ENCODE data around the gene FTCD. TPM values are rescaled to one million over a fixed set of nuclear protein-coding genes. Genes with fewer than 3 reads are reported as not detected.

FTCD gene
- total RNA-seq, 1 donor from 2014 or later = not detected

DNA sequence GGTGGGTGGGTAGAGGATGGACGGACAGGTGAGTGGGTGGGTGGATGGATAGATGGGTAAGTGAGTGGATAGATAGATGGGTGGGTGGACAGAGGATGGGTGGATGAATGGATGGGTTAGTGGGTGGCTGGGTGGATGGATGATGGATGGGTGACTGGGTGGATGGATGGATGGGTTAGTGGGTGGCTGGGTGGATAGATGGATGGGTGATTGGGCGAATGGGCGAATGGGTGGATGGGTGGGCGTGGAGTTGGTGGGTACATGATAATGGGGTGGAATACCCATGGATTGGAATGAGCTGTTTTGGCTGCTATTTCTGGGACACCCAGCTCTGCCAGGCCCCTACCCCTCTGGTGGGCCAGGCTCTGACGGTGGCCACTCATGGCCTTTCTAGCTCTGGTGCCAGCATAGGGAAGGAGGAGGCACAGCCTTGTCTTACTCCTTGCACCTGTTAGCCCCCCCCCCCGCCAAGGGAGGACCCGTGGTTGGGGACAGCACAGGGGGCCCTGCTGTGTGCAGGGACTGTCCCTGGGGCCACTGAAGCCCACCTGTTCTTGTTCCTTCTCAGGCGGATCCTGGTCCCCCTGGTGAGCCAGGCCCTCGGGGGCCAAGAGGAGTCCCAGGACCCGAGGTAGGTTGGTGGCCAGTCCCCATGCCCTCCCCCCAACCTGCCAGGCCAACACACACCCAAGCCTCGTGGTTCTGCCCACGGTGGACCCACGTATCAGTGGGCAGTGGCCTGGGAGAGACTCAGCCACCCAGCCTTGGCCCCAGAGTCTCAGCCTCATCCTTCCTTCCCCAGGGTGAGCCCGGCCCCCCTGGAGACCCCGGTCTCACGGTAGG, 31.1 kb downstream of the FTCD start:
- no peak for DNase-seq (ENCODE audit: low read depth, low spot score)

DNA sequence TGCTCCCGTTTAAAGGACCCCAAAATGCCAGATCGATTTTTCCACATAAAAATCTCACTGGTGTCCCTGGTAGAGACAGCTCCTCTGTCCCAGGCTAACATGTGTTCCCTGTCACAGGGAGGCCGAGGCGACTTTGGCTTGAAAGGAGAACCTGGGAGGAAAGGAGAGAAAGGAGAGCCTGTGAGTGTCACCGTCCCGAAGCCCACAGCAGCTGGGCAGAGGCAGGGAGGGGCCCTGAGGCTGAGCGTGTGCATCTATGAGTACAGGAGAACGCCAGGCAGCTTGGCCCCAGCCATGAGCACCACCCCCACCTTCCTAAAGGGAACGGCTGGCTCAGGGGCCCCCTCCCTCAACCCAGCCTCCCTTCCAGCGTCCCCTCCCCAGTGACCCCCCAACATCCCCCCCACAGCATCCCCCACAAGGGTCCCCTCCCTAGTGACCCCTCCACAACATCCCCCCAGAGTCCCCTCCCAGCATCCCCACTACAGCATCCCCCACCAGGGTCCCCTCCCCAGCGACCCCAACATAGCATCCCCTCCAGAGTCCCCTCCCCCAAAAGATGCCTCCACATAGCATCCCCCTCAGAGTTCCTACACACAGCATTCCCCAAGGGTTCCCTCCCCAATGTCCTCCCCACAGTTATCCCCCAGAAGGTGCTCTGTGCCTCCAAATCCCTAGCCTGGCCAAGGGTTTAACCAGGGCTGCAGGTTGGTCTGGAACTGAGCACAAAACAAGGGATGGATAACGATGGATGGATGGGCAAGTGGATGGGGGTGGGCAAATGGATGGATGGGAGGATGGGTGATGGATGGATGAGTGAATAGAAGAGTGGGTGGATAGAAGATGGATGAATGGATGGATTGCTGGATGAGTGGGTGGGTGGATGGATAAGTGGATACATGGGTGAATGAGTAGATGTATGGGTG, 32.4 kb downstream of the FTCD start:
- DNase-seq (ENCODE audit: low read depth, low spot score) = no peak

DNA sequence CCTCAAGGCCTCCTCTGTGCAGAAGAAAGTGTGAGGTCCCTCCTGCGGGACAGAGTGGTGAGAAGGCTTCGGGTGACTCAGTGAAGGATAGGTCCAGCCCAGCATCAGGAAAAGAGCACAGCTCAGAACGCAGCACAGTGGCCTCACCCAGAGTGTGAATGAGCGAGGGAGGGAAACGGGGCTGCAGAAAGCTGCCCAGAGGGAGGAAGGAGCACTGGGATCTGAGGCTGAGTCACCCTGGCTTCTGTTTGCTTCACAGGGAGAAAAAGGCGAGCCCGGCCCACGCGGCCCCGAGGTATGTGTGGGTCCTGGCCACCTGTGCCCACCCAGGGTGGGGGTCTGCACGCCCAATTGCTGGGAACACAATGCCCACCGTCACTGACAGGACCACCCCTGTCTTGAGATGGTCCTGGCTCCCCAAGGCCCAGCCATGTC, 33.1 kb downstream of the FTCD start:
- no peak for DNase-seq (ENCODE audit: low read depth, low spot score)

DNA sequence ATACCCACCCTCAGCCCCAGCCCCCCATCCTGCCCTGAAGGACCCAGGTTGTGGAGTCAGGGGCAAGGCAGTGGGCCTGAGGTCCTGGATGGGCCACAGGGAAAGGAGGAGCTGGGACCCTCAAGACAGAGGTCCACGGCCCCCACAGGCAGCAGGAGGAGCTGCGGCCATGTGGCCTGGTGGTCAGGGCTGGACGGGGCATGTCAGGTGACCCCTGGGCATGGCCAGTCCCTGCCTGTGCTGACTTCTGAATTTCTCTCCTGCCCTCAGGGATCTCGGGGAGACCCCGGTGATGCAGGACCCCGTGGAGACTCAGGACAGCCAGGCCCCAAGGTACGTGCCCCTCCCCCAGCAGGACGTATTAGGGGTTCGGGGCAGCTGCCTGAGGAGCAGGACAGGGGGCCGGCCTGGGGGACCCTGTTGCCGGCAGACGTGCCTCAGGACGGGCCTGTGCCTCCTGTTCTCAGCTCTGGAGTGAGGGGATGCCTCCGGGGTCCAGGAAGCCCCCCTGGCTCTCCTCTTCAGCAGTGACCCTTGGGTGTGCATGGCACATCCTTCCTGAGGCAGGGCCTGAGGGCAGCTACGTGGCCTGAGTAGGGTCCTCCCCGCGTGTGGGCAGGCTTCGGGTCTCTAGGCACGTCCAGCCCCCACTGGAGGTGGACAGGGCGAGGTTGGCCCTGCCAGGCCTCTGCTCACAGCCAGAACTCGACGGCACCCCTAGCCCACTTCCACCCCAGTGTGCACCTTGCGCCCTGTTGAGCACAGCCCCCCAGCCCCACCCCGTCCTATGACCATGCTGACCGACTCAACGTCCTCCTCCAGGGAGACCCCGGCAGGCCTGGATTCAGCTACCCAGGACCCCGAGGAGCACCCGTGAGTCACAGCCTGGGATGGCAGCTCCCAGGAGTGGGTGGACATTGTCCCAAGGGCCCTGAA, 33.8 kb downstream of the FTCD start:
- no peak for DNase-seq (ENCODE audit: low read depth, low spot score)

DNA sequence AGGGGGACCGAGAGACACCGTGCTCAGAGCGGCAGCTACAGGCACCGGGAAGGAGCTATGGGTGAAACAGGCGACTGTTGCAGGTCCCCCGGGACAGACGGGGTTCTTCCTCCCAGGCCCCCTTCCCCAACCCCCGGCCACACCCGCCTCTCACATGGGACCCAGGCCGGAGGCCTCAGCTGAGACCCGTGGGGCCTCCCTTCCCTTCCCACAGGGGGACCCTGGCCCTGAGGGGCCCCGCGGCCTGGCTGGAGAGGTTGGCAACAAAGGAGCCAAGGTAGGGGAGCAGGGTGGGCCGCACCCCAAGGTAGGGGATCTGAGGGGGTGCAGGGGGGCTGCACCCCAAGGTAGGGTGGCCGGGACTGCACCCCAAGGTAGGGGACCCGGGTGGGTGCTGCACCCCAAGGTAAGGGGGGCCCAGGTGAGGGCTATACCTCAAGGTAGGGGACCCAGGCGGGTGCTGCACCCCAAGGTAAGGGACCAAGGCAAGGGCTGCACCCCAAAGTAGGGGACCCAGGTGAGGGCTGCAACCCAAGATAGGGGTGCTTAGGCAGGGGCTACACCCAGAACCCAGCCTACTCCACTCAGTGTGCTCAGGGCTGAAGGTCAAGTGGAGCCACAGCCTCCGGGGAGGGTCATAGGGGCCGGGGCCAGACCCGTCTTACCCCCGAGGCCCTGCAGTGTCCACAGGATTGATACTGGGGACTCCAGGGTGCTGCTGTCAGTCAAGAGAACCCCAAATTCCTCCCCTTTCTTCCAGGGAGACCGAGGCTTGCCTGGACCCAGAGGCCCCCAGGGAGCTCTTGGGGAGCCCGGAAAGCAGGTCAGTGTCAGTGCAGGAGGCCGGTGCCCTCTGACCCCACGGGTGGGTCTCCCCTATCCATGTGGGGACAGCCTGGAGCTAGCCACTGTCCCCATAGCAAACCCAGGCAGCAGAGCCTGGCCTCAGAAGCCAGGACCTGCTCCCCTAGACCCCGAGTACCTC, 34.8 kb downstream of the FTCD start:
- no peak for DNase-seq (ENCODE audit: low read depth, low spot score)

DNA sequence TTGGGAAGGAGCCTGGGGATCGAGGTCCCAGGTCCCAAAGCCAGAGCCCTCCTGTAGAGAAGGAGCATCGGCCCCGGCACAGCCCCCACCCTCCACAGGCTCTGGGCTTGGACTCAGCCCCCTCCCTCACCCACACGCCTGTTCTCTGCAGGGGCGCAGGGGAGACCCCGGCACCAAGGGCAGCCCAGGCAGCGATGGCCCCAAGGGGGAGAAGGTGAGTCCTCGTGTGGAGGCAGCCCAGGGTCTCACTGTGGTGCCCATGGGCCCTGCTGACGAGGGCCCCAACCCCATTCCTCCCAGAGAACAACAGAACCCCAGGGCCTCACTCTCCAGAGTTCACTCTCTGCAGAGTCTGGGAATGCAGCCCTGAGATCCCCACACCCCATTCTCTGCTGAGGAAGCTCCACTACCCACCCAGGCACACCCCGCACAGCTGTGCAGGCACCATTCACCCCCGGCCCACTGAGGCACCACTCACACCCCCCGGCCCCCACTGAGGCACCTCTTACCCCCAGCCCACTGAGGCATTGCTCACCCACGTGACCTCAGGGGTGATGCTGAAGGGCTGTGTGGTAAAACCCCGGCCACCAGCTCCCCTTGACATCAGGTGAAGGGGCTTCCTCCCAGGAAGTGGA, 35.6 kb downstream of the FTCD start:
- DNase-seq (ENCODE audit: low read depth, low spot score) = no peak

- DNase-seq (ENCODE audit: low read depth, low spot score) = no peak
These were observed 36.2 kb downstream of the FTCD start for GRCh38 chr21:46119144-46119636.

DNA sequence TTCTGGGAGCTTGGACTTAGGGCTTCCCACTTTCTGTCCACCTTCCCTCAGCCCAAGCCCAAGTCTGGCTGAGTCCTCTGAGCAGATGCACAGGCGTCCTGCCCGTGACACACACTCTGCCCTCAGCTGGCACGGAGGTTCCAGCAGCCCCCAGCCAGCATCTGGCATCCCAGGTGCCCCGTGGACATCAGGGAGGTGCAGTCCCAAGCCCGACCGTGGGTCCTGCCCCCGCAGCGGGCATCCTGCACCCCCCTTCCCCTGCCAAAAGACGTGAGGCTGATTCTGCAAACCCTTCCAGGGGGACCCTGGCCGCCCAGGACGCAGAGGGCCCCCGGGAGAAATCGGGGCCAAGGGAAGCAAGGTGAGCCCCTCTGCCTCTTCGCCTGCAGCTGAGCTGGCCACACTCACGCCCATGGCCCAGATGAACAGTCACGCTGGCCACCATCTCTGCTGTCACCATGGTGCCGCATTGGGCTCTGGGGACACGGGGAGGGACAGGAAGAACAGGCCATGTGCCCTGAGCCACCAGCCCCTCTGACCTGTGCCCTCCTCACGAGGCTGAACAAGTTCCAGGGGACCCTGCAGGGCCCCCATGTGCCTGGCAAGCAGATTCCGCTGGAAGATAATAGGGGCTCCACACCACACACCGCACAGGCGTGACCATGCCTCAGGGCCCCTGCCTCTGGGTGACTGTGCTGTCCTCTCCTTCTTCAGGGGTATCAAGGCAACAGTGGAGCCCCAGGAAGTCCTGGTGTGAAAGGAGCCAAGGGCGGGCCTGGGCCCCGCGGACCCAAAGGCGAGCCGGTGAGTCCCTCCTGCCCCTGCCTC, 36.8 kb downstream of the FTCD start:
- DNase-seq (ENCODE audit: low read depth, low spot score) = no peak

DNA sequence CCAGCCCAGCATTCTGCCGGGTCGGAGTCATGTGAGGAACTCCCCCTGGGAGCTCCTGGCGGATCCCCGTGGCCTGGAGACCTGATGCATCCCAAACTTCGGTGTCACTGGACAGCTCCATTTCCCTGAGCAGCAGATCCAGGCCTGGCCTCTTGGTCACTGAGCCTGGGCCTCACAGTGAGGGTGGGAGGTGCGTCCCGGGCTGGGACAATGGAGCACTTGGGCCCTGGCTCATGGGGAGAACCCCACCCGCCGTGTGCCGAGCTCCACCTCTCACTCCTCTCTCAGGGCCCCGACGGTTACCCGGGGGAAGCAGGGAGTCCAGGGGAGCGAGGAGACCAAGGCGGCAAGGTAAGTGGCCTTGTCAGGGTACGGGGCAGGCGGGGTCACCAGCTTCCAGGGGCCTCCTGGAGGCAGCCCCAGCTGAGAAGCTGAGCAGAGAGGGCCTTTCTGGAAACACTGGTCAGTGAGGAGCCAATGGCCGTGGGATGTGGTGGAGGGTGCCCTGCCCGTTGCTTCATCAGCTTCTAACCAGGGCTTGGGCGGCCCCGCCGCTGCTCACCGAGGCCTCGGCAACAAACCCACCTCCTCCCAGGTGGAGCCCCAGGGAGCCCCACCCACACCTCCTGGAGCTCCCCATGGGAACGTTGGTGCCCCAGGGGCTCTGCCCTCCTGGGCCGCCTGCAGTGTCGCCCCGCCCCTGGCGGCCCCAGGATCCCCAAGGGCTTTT, 37.6 kb downstream of the FTCD start:
- DNase-seq (ENCODE audit: low read depth, low spot score) = no peak

DNA sequence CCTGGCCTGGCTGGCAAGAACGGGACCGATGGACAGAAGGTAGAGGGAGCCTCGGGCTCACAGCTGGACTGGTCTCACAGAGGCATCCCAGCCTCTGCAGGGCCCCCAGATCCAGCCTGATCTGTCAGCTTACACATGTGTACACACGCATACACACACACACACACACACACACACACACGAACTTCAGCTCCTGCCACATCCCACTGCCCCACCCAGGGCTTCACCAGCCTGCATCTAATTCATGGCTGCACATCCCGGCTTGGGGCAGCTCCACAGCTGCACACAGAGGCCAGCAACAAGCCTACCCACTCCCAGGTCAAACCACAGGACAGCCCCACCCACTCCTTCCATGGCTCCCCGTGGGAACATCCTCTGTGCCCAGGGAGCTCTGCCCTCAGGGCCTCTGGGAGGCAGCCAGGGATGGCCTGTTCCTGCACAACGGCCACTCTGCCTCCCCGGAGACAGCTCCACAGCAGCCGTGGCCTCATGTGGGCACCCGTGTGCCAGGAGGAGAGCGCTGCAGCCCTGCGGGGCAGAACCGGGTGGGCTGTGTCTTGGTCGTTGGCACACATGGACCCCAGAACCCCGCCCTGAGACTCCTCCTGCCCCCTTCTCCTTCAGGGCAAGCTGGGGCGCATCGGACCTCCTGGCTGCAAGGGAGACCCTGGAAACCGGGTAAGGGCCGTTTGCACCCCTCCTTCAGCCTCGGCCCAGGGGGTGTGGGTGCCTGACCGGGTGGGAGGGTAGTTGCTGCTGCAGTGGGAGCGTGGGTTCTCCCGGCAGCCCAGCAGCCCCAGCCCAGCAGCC, 38.4 kb downstream of the FTCD start:
- DNase-seq (ENCODE audit: low read depth, low spot score) = no peak

DNA sequence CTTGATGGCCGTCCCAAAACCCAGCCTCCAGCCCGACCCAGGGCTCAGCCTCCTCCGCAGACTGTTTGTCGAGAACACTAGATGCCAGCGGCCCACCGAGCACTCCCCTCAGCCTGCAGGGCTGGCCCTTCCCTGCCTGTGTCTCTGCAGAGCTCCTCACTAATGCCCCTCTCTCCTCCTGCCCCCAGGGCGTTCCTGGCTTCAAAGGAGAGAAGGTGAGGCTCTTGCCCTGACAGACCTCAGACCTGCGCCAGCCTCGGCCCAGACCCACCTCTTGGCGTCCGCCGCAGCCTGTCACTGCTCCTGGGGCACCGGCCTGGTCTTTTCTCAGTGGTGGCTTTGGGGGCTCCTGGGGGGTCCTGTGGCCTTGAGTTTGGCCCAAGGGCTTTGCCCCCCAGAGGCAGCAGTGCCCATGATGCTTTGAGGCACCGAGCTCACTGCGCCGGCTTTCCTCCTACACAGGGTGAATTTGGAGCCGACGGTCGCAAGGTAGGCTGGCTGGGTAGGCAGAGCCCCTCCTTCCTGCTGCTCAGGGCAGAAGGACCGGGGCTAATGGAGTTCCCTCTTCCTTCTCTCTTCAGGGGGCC, 39.1 kb downstream of the FTCD start:
- DNase-seq (ENCODE audit: low read depth, low spot score) = no peak

DNA sequence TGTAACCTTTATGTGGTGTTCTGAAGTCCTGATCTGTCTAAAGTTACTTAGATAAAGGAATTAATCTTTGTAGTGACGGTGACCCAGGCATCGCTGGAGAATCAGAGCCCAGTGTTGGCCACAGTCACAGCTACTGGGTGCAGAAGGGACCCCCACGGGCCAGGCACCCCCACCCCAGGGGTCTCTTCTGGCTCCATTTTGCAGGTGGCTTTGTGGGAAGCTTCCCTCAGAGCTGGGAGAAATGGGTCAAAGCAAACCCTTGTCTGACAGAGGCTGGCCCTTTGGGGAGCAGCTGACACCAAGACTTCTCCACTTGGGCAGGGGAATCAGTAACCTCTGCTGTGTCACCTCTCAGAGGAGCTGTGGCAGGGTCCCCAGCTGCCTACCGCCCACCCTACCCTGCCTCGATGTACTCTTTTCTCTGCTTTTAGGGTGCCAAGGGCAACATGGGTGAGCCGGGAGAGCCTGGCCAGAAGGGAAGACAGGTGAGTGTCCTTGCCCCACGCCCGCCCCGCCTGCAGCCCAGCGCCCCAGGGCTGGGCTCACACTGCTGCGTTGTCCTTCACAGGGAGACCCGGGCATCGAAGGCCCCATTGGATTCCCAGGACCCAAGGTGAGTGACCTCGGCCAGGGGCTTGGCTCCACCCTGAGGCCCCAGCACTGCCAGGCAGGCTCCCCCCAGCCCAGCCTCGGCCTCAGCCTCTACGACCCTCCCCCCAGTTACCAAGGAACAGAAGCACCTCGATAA, 39.8 kb downstream of the FTCD start:
- no peak for DNase-seq (ENCODE audit: low read depth, low spot score)

GRCh38 chr21:46114963-46115362, 40.4 kb downstream of the FTCD start:
- DNase-seq (ENCODE audit: low read depth, low spot score) = no peak

DNA sequence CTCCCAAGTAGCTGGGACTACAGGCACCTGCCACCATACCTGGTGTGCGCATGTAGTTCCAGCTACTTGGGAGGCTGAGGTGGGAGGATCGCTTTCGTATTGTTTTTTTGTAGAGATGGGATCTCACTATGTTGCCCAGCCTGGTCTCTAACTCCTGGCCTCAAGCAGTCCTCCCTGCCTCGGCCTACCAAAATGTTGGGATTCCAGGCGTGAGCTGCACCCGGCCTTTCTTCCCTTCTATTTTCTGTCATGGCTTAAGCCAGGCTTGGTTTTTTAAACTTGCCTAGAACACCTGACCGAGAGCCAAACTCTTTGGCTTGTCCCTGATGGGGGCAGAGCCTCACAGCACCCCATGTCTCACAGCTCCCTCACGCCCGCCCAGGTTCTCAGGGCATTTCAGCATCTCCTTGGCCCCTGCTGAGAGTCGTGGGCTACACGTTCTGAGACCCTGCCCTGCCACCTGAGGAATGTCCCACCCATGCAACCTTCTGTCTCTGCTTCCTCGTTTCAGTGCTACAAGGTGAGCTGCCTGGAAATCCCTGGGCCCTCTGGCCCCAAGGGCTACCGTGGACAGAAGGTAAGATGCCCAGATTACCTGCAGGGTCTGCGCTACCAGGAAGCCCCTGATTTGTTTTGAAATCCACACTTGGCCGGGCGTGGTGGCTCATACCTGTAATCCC, 41.7 kb downstream of the FTCD start:
- no peak for DNase-seq (ENCODE audit: low read depth, low spot score)

GRCh38 chr21:46112725-46113215, 42.6 kb downstream of the FTCD start:
- DNase-seq (ENCODE audit: low read depth, low spot score) = no peak
